Measurements from ENCODE around the gene ZNF860.
"Not testable (repeated sequence)": the region's sequence is repeated elsewhere in the genome, so short reads cannot be mapped to it uniquely, and the experiment has no call there.

ZNF860 gene

GRCh38 chr3:31962801-31963205 is 18.7 kb upstream of the ZNF860 start:
- DNase-seq, result no peak

GRCh38 chr3:31966978-31967591 is 14.5 kb upstream of the ZNF860 start:
- no peak for DNase-seq

- DNase-seq, result no peak
These were observed 14.0 kb upstream of the ZNF860 start for GRCh38 chr3:31967592-31967991.

GRCh38 chr3:31968369-31968926 is 13.1 kb upstream of the ZNF860 start:
- peak; percentile 75 for DNase-seq

GRCh38 chr3:31968927-31969418 is 12.6 kb upstream of the ZNF860 start:
- DNase-seq, result peak; percentile 97

- DNase-seq, result no peak
These were observed 9.9 kb upstream of the ZNF860 start for GRCh38 chr3:31971607-31972006.

- DNase-seq, result no peak
These were observed 8.5 kb upstream of the ZNF860 start for GRCh38 chr3:31973081-31973480.

- no peak for DNase-seq
These were observed 7.7 kb upstream of the ZNF860 start for GRCh38 chr3:31973837-31974236.

GRCh38 chr3:31974471-31974870 is 7.1 kb upstream of the ZNF860 start:
- peak; percentile 34 for DNase-seq

GRCh38 chr3:31974964-31975363 is 6.6 kb upstream of the ZNF860 start:
- DNase-seq, result no peak

- DNase-seq, result no peak
These were observed 5.2 kb upstream of the ZNF860 start for GRCh38 chr3:31976302-31976701.

GRCh38 chr3:31977736-31978135 is 3.8 kb upstream of the ZNF860 start:
- DNase-seq, result no peak

GRCh38 chr3:31978553-31978952 is 3.0 kb upstream of the ZNF860 start:
- no peak for DNase-seq

- no peak for DNase-seq
These were observed 2.4 kb upstream of the ZNF860 start for GRCh38 chr3:31979001-31979697.

GRCh38 chr3:31980530-31981205 is 882 bp upstream of the ZNF860 start:
- DNase-seq, result peak; percentile 37

- DNase-seq, result no peak
These were observed 2.8 kb downstream of the ZNF860 start for GRCh38 chr3:31984321-31984720.

- DNase-seq, result no peak
These were observed 4.3 kb downstream of the ZNF860 start for GRCh38 chr3:31985831-31986230.

- peak; percentile 69 for DNase-seq
These were observed 6.7 kb downstream of the ZNF860 start for GRCh38 chr3:31988271-31988670.

- not testable (repeated sequence) for DNase-seq
These were observed 11.4 kb downstream of the ZNF860 start for GRCh38 chr3:31992995-31993394.

GRCh38 chr3:31993843-31994242 is 12.3 kb downstream of the ZNF860 start:
- no peak for DNase-seq

GRCh38 chr3:31995026-31995425 is 13.5 kb downstream of the ZNF860 start:
- not testable (repeated sequence) for DNase-seq

- no peak for DNase-seq
These were observed 14.6 kb downstream of the ZNF860 start for GRCh38 chr3:31996195-31996594.

- no peak for DNase-seq
These were observed 15.9 kb downstream of the ZNF860 start for GRCh38 chr3:31997500-31997899.

Data from fibroblast of skin of right biceps (primary cell).